GM06990 (cell line): ENCODE data around the gene PAPPA.

ENCODE experiments used
- DNase-seq: peaks from one replicate; pipeline ENCODE4 v3.0.0-alpha.2; 2011; ENCODE audit not compliant: insufficient read length; ENCODE audit errors: extremely low read depth
- H3K27me3 ChIP-seq: replicated peaks from 2 replicates; pipeline ENCODE4 v1.6.0; 2011; ENCODE audit warnings: low read length; ENCODE audit not compliant: control insufficient read depth, insufficient read depth
- H3K36me3 ChIP-seq: 2 replicates; pipeline ENCODE4 v1.5.1; 2011; ENCODE audit warnings: low read length; ENCODE audit not compliant: control insufficient read depth, insufficient read depth
- H3K4me3 ChIP-seq: replicated peaks from 2 replicates; pipeline ENCODE4 v1.5.1; 2011; ENCODE audit warnings: low read depth, mild to moderate bottlenecking, control low read depth, low read length
- CTCF ChIP-seq: IDR thresholded peaks from 2 replicates; pipeline ENCODE4 v1.5.1; 2011; ENCODE audit warnings: low read length, control low read depth, mild to moderate bottlenecking, inconsistent platforms; ENCODE audit not compliant: insufficient read depth, poor library complexity, severe bottlenecking

Gene PAPPA

DNA sequence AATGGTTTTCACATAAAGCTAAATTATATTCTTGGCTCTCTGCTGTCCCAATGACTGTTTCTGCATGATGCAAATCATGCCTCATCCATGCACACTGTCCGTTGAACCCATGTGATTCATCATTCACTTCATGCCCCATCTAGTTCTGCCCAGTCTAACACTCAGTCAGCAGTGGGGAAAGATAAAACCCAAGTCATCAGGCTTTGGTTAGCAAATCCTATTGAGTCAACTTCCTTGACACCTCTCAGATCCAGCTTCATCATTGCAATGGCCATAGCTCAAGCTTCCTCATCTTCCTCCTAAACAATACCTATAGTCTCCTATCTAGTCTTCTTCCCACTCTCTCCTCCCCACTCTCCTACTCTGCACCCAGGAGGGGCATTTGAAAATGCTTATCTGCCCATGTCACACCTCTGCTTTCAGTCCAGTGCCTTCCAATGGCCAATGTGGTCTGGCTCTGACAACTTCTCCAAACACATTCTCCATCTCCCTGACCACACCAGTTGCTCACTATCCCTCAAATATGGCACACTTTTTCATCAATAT lies 267.5 kb downstream of the PAPPA start:
- no peak for DNase-seq
- Histone ChIP-seq H3K27me3 (no peaks in the 10 kb centered on the region), H3K4me3 (no peak overlapping the region), H3K36me3 (no peaks in the 10 kb centered on the region; the same call in none of the 2 replicates)
- TF ChIP-seq CTCF, result no peak

DNA sequence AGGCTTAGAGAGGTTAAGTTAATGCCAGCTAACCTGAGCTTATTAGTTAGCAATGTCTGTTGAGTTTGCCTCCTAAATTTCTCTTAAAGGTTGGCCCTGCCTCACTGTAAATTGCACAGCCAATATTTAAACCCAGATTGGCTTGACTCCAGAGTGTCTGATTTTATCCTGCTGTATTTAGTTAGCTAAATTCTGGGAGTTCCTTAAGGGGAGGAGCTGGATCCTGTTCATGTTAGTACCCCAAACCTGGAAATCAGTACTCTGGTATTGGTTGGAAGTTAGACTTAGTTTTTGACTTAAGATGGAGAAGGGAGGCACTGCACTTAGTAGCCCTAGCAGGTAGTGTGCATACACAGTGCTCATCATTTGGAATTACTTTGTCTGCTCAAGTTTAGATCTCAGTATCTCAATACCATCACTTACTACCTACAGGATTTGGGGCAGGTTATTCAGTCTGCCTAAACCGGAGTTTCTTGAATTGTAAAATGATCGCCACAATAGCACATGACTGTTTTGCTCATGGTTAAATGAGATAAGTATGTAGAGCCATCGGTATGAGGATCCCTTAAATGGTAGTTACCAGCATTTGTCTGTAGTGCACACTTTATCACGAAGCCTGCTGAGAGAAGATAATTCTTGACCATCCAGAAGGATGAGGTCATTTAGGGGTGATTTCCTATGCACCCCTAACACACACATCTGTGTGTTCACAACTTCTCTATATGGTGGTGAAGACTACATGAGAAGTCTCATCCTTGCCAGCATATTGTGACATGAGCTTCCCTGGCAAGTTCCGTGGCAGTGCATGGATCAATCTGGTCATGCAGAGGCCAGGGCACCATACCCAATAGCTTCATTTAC lies 268.8 kb downstream of the PAPPA start:
- Histone ChIP-seq H3K27me3 (no peaks in the 10 kb centered on the region), H3K4me3 (no peak overlapping the region), H3K36me3 (no peaks in the 10 kb centered on the region; the same call in none of the 2 replicates)
- TF ChIP-seq CTCF, result no peak
- DNase-seq, result no peak

DNA sequence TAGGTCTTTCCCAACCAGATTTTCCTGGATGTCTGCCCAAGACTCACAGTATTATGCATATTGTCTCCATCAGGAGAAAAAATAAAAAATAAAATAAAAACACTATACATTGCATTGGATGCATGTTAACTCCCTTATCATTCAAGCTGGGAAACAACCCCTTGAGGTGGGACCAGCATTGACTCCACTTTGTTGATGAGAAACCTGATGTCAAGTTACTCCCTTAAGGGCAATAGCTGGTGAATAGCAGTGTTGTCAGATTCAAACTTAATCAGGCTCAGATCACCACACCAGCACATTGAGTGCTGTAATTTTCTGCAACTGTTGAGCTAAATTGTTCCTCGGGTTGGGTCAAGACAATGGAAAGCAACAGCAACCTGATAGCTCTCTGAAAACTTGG lies 269.6 kb downstream of the PAPPA start:
- no peak for DNase-seq
- H3K4me3 ChIP-seq, result no peak overlapping the region
- no peaks in the 10 kb centered on the region; the same call in none of the 2 replicates for H3K36me3 ChIP-seq
- TF ChIP-seq CTCF, result no peak
- no peaks in the 10 kb centered on the region for H3K27me3 ChIP-seq

DNA sequence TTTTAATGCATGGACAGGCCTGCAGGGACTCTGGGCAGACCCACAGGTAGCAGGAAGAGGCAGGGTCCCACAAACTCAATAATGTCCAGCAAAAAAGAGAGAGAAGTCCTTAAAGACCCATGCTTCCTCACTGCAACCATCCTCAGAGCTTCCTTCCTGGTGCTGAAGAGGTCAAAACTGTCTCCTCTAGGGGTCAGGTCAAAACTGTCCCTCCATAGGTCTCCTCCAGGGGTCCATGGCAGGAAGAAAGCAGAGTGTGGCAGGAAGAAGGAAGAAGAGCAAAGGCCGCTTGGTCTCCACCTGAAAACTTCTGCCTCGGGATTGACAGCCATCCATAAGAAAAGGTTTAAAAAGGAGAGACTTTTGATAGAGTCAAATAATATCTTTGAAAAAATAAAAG lies 271.7 kb downstream of the PAPPA start:
- Histone ChIP-seq H3K27me3 (no peaks in the 10 kb centered on the region), H3K36me3 (no peaks in the 10 kb centered on the region), H3K4me3 (no peak overlapping the region)
- no peak for DNase-seq
- TF ChIP-seq CTCF, result no peak

- Histone ChIP-seq H3K4me3 (no peak overlapping the region), H3K27me3 (no peaks in the 10 kb centered on the region), H3K36me3 (no peaks in the 10 kb centered on the region)
- TF ChIP-seq CTCF, result no peak
- no peak for DNase-seq
These were observed 277.3 kb downstream of the PAPPA start for GRCh38 chr9:116430849-116431248.

DNA sequence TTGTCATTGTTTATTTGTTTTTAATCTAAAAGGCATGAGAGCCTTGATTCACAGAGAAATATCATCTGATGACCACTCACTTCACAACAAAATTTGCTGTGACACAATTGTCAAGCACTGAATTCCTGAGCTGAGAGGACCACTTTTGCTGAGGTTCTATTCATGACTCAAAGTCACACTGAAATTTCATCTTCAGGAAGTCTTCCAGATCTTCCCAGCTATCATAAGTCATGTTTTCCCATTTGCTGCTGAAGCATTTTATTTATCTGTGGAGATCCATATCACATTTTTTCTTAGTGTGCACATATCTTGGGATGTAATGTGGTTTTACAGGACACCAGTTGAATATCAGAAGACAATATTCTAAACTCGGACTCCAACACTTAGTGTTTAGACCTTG lies 278.5 kb downstream of the PAPPA start:
- H3K36me3 ChIP-seq, result no peaks in the 10 kb centered on the region
- H3K27me3 ChIP-seq, result no peaks in the 10 kb centered on the region
- DNase-seq, result no peak
- TF ChIP-seq CTCF, result no peak
- H3K4me3 ChIP-seq, result no peak overlapping the region
